Esophagus muscularis mucosa (tissue), 3 donors: ENCODE measurements around the gene IL18R1.

Experiments used
- CTCF ChIP-seq, 3 experiments: fragments of 200-600 bp in 2 of 3; fragments of 450-650 bp in 1 of 3; sonication (generic) in 2 of 3; IDR thresholded peaks; one replicate each; pipeline ENCODE4 v1.5.1; 2017 to 2019; ENCODE audit warnings: antibody characterized with exemption in 3 of 3, mild to moderate bottlenecking in 2 of 3, moderate library complexity in 1 of 3
- POLR2A ChIP-seq: fragments of 450-650 bp; IDR thresholded peaks from one replicate; pipeline ENCODE4 v1.6.1; 2017; ENCODE audit warnings: antibody characterized with exemption, moderate library complexity, mild to moderate bottlenecking, low read depth
- POLR2AphosphoS5 ChIP-seq, 2 donors: sonication (generic); formaldehyde crosslinking; IDR thresholded peaks; one replicate each; pipeline ENCODE4 v1.6.1; 2017; ENCODE audit warnings: antibody characterized with exemption in 2 of 2

- no peak for TF ChIP-seq CTCF (IDR thresholded peaks at IDR 0.05)
- no peak for TF ChIP-seq POLR2AphosphoS5 (IDR thresholded peaks at IDR 0.05)
- TF ChIP-seq POLR2A = no peak
Measured at GRCh38 chr2:102432386-102432785, 76.8 kb downstream of the IL18R1 start.
